ENCODE data around the gene TBXT. TPM values are rescaled to one million over a fixed set of nuclear protein-coding genes. Genes with fewer than 3 reads are reported as not detected.

The TBXT gene
- total and polyA plus RNA-seq, 2 of the 8 experiments (the other 6 are each of a cell fraction or from before 2014, with no cell fraction given), result 0.18 to 0.24 TPM

GRCh38 chr6:166153966-166154365 is 13.7 kb downstream of the TBXT start:
- no peak overlapping the region for H4K8ac ChIP-seq (ENCODE audit: extremely low read depth, insufficient read depth, low read length)
- no peaks in the 10 kb centered on the region for H3K27me3 ChIP-seq (replicated peaks in 1 of 4; ENCODE audit: control insufficient read depth in 3 of 4, extremely low read depth in 1 of 4, insufficient read depth in 3 of 4, low read length in 3 of 4)
- H3K18ac ChIP-seq (ENCODE audit: extremely low read depth, low read length), result no peak overlapping the region
- WGBS, 2 experiments (ENCODE audit: extremely low coverage in 1 of 2, insufficient coverage in 1 of 2, insufficient read length in 1 of 2, insufficient replicate concordance in 2 of 2, low coverage in 1 of 2, low lambda C conversion rate in 2 of 2, missing lambda C conversion rate in 1 of 2), result 85% methylated on average over 5 of the region's 5 CpGs; no CpG with 5 or more reads in 1 of the 2 experiments
- H3K14ac ChIP-seq (ENCODE audit: insufficient read length), result no peak overlapping the region
- H2AK5ac ChIP-seq (ENCODE audit: low read depth, low read length), result no peak overlapping the region
- no peaks in the 10 kb centered on the region for H3K36me3 ChIP-seq (ENCODE audit: control insufficient read depth in 2 of 4, insufficient read depth in 4 of 4, low read length in 3 of 4)
- H3K4me3 ChIP-seq (ENCODE audit: extremely low read depth in 1 of 4, insufficient read depth in 2 of 4, low read depth in 3 of 4, low read length in 4 of 4), result no peak overlapping the region
- no peak overlapping the region for H3K23ac ChIP-seq (ENCODE audit: insufficient read length)
- H4K91ac ChIP-seq (replicated peaks; ENCODE audit: insufficient read length, low read length), result no peak overlapping the region
- no peak overlapping the region for H3K27ac ChIP-seq (ENCODE audit: low read depth, low read length)
- H3K4ac ChIP-seq (replicated peaks; ENCODE audit: insufficient read length, low read depth, low read length), result no peak overlapping the region
- no peaks in the 10 kb centered on the region for H3K79me1 ChIP-seq (ENCODE audit: low read depth, low read length)
- no peak overlapping the region for H4K5ac ChIP-seq (ENCODE audit: insufficient read length, low read depth, low read length)
- ChIA-PET POLR2A (ENCODE audit: partially characterized antibody) (no interaction called here), CTCF (ENCODE audit: partially characterized antibody) (interaction anchor here (0.7 to 1.4 kb wide), 4 partner anchors 10 to 306 kb away, joined by 3 to 6 read pairs (median 4); no protein-coding TSS in a partner anchor)
- H4K20me1 ChIP-seq (replicated peaks in 1 of 2; ENCODE audit: control insufficient read depth in 1 of 2, insufficient read depth in 2 of 2, low read length in 2 of 2), result no peaks in the 10 kb centered on the region
- H3K4me2 ChIP-seq (ENCODE audit: insufficient read depth in 1 of 2, low read depth in 2 of 2, low read length in 2 of 2), result no peak overlapping the region
- H2BK12ac ChIP-seq (ENCODE audit: low read depth, low read length), result no peak overlapping the region
- H2BK120ac ChIP-seq (replicated peaks; ENCODE audit: low read depth, low read length), result no peak overlapping the region
- no peaks in the 10 kb centered on the region for H3K4me1 ChIP-seq (replicated peaks in 1 of 4; ENCODE audit: control insufficient read depth in 3 of 4, insufficient read depth in 4 of 4, low read length in 3 of 4)
- no peak overlapping the region for H3K56ac ChIP-seq (replicated peaks; ENCODE audit: insufficient read length, low read depth, low read length)
- H2BK5ac ChIP-seq (ENCODE audit: low read depth, low read length), result no peak overlapping the region
- H3K9me3 ChIP-seq (ENCODE audit: insufficient read depth in 2 of 2, low read depth in 1 of 2, low read length in 1 of 2), result peaks cover 0 to 6% of the 10 kb centered on the region in 2 experiments; a peak in 1 of 4 replicates
- no peak overlapping the region for H2BK20ac ChIP-seq (ENCODE audit: low read length)
- DNase-seq (ENCODE audit: low read depth in 1 of 2, low spot score in 2 of 2), result no peak
- FAIRE-seq, result no peak
- H3K23me2 ChIP-seq (ENCODE audit: low read depth, low read length), result no peaks in the 10 kb centered on the region
- no peaks in the 10 kb centered on the region for H3K79me2 ChIP-seq (ENCODE audit: control insufficient read depth in 1 of 2, insufficient read depth in 2 of 2, low read length in 2 of 2)
- H2AFZ ChIP-seq (ENCODE audit: low read length), result no peak overlapping the region
- no peak overlapping the region for H3K9ac ChIP-seq (replicated peaks in 1 of 4; ENCODE audit: extremely low read depth in 1 of 4, low read depth in 3 of 4, low read length in 3 of 4)
- no peak overlapping the region for H2BK15ac ChIP-seq (ENCODE audit: low read length)
- no peak for TF ChIP-seq RAD21 (IDR thresholded peaks at IDR 0.05 in 1 of 2, conservative IDR thresholded peaks at IDR 0.05 in 1 of 2; ENCODE audit: low read depth in 2 of 2, low read length in 2 of 2)
- no peak for TF ChIP-seq NANOG (IDR thresholded peaks at IDR 0.05; ENCODE audit: insufficient read depth, low read depth, low read length, poor library complexity, severe bottlenecking)
- TF ChIP-seq HDAC6 (IDR thresholded peaks at IDR 0.05; ENCODE audit: low read depth, low read length), result no peak
- TF ChIP-seq CREB1 (IDR thresholded peaks at IDR 0.05), result no peak
- no peak for TF ChIP-seq BCL11A (IDR thresholded peaks at IDR 0.05; ENCODE audit: low read depth in 2 of 2, low read length in 2 of 2)
- no peak for TF ChIP-seq TAF1 (IDR thresholded peaks at IDR 0.05; ENCODE audit: low read depth, low read length)
- TF ChIP-seq ATF3 (IDR thresholded peaks at IDR 0.05; ENCODE audit: insufficient read depth, low read depth, low read length), result no peak
- TF ChIP-seq SRF (IDR thresholded peaks at IDR 0.05; ENCODE audit: low read depth, low read length), result no peak
- TF ChIP-seq POU5F1 (IDR thresholded peaks at IDR 0.05; ENCODE audit: low read depth, low read length), result no peak
- TF ChIP-seq CBX5 (IDR thresholded peaks at IDR 0.05; ENCODE audit: low read depth, low read length), result no peak
- no peak for TF ChIP-seq SP1 (IDR thresholded peaks at IDR 0.05; ENCODE audit: low read depth, low read length)
- TF ChIP-seq ASH2L (IDR thresholded peaks at IDR 0.05; ENCODE audit: low read length), result no peak
- no peak for TF ChIP-seq TBP (IDR thresholded peaks at IDR 0.05; ENCODE audit: low read depth, low read length)
- no peak for TF ChIP-seq RNF2 (IDR thresholded peaks at IDR 0.05; ENCODE audit: borderline replicate concordance, low read depth, low read length, missing control alignments, poor library complexity, severe bottlenecking)

Data from H1 (cell line).